HG03558 (cell line): ENCODE measurements around the gene PLCH1.

Experiments
- ATAC-seq: cut with Tn5 transposase; IDR thresholded peaks from one replicate; pipeline ENCODE4 v1.9.1; 2021; ENCODE audit warnings: moderate number of reproducible peaks; ENCODE audit not compliant: unreplicated experiment; ENCODE audit errors: extremely low read depth

Gene PLCH1

DNA sequence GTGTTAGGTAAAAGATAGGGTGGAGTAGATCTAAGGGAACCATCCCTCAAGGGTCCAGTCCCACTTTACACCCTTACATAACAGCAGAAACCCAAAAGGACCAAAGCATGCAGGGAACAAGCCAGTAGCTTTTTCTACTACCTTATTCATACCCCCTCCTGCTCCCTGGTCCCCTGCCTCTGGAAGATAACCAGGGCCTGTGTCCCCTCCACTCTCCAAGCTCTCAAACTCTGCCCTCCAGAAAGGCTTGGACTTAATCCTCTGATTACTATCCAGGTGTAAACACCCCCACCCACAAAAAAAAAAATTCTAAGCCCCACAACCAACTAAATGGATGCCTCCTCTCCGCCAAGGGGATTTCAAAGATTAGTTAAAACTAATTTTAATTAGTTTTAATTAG lies 417.4 kb downstream of the PLCH1 start:
- ATAC-seq, result no peak

DNA sequence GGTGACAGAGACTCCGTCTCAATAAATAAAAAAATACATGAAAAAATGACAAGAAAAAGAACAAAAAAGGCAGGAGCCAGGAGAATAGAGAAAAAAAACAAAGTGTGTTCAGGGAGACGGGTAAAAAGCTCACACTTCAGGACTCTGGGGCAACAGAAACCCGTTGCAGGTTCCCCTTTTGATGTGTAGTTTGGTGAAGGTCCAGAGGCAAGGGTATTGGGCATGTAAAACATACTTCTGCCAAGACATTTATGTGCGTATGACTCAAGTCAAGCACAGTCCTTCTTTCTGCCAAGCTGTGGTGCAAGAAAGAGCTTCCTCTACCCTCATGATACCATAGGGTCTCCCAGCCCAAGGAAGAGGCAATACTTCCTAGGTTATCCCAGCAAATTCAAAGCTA lies 418.0 kb downstream of the PLCH1 start:
- no peak for ATAC-seq

DNA sequence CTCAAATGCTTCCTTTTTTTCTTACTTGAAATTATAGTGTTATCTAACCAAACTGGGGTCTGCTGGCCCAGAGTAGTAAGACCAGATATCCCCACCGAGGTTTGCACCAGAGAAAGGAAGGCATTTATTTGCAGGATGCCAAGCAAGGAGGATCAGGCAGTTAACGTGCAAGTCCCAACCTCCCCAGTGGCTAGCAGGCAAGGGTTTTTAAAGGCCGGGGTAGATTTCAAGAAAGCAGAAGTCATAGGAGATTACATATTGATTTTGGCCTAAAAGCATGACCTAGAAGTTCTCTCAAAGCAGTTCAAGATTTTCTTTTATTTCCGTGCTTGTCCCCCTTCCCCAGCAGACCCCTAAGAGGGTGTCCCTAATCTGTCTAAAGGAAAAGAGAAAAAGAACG lies 418.6 kb downstream of the PLCH1 start:
- no peak for ATAC-seq
